ENCODE results near the gene EIF4B.

GRCh38 chr12:53012928-53013327 lies 6.7 kb downstream of the EIF4B start:
- TF ChIP-seq CTCF (IDR thresholded peaks at IDR 0.05) (no peak), POLR2A (IDR thresholded peaks at IDR 0.05) (no peak)
